H1 (cell line): Measurements from ENCODE around the gene KDSR. TPM values are rescaled to one million over a fixed set of nuclear protein-coding genes. Genes with fewer than 3 reads are reported as not detected.

Experiments used
- CHD7 ChIP-seq: fragments of 300-600 bp; sonication (generic); IDR thresholded peaks from 2 replicates; pipeline ENCODE4 v1.7.1; 2012; ENCODE audit warnings: low read length, moderate library complexity, mild to moderate bottlenecking, inconsistent platforms; ENCODE audit not compliant: insufficient replicate concordance
- polyA plus RNA-seq, 7 experiments: library from polyadenylated mRNA; depleted of rRNA in 3 of 7; stranded (reverse) in 5 of 7; unstranded in 2 of 7; fragments of >200 nt in 5 of 7; fragments of 200-250 nt in 2 of 7; gene quantifications; 1 replicate in 5 of 7; 2 replicates in 1 of 7; 4 replicates in 1 of 7; pipeline versions ENCODE4 v1.2.1 to v1.2.3, GENCODE V29; 2011 to 2013; ENCODE audit warnings: missing spikeins in 2 of 7, mixed read lengths in 2 of 7
- total RNA-seq: library from RNA; stranded (reverse); fragmentation: NEBNext Ultra II Directional; extraction: Animal tissue kit (Norgen Biotek cat#: 25700); gene quantifications from 2 replicates; pipeline ENCODE4 v1.2.1, GENCODE V29; 2021

KDSR gene
- total and polyA plus RNA-seq, 2 of the 8 experiments (the other 6 are each of a cell fraction or from before 2014, with no cell fraction given): 12.4 to 50.5 TPM

DNA sequence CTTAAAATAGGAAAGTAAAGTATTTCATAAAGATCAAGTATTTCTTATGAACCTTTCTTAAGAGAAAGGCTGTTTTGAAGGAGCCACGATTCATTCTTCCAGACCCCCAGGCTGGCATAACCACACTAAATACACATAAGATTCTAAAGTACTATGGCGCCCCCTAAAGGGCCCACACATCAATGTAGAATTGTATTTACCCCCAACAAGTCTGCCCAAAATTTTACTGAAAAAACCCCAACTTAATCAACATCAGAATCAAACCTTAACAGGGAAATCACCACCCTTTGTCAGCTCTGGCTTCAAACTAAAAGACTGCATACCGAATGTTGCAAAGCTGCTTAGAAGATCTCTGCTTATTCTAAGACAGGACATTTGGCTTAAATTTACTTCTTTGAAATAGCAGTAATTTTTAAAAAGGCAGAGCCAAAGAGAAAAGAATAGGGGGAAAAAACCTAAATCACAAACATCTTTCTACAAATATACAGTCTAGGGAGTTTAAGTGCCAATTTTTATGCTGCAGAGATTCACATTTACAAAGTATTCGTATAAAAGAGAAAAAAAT, 27.0 kb downstream of the KDSR start (continued):
- TF ChIP-seq CHD7: peak; percentile 61
